Activated CD8-positive, alpha-beta memory T cell treated with anti-CD3 and anti-CD28 coated beads for 4 hours (primary cell): Measurements from ENCODE around the gene APOL1.
A peak's percentile ranks its signal among the peaks of the same experiment; 100 is the strongest.
"Not testable (repeated sequence)": the region's sequence is repeated elsewhere in the genome, so short reads cannot be mapped to it uniquely, and the experiment has no call there.

Experiments used
- DNase-seq, 2 donors: peaks; one replicate each; pipeline ENCODE4 v3.0.0-alpha.2; 2020; ENCODE audit warnings: low read depth in 2 of 2

APOL1 gene

DNA sequence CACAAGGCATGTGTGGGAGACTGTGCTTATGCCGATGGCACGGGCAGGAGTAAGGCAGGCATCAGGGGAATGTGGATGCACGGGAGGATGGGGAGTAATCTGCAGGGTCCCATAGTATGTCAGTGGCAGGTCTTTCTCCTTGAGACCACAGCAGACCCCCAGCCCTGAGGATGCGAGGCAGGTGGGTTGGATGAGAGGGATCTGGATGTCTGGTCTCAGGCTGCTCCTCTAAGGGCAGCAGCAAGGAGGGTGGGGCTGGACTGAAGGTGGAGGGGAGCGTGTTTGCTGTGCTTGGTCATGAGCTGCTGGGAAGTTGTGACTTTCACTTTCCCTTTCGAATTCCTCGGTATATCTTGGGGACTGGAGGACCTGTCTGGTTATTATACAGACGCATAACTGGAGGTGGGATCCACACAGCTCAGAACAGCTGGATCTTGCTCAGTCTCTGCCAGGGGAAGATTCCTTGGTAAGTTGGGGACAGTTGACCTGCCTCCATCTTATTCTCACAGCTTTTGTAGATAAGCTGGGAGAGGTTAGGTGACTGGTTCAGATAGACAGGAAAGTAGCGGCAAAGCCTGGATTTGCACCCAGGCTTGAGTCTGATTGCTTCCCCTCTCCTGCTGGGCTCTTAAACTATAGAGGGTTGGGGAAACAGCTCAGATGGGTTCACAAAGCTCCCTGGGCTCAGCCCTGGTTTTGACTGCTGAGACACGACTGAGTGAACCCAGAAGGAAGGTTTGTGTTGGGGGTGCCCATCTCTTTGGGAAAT is at the start of gene APOL1:
APOL1 (plus strand) TSS at position 380 of the 769 bp plus-strand sequence. CDS start 1,823 bp downstream, outside the sequence.
- peak; percentile 23 to 51 for DNase-seq

GRCh38 chr22:36203441-36203840 is 49.5 kb upstream of the APOL1 start:
- DNase-seq: not testable (repeated sequence)

GRCh38 chr22:36204001-36204631 is 48.8 kb upstream of the APOL1 start:
- no peak for DNase-seq

GRCh38 chr22:36204632-36205015 is 48.3 kb upstream of the APOL1 start:
- DNase-seq: no peak

GRCh38 chr22:36205573-36205972 is 47.4 kb upstream of the APOL1 start:
- not testable (repeated sequence) for DNase-seq

GRCh38 chr22:36206255-36206654 is 46.7 kb upstream of the APOL1 start:
- DNase-seq: no peak

- no peak for DNase-seq
Measured at GRCh38 chr22:36208162-36208765, 44.7 kb upstream of the APOL1 start.

DNA sequence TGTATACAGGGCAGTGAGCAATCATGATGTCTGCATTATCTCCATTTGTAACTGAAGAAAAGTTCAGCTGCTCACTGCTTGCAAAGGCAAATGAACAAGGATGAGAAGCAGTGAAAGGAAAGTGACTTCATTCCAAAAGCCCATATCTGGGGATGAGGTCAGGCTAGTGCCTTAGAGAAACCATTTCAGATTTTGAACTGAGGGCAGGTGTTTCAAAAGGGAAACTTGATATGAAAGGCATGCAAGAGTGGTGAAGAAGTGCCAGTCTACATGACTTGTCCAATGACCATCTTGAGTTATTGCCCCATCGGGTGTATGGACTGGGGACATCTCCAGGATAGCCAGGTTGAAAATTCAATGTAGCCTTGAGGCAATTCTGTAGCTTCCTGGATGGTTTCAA is 44.0 kb upstream of the APOL1 start:
- DNase-seq: no peak

- DNase-seq: not testable (repeated sequence)
Measured at GRCh38 chr22:36209488-36209908, 43.4 kb upstream of the APOL1 start.

DNA sequence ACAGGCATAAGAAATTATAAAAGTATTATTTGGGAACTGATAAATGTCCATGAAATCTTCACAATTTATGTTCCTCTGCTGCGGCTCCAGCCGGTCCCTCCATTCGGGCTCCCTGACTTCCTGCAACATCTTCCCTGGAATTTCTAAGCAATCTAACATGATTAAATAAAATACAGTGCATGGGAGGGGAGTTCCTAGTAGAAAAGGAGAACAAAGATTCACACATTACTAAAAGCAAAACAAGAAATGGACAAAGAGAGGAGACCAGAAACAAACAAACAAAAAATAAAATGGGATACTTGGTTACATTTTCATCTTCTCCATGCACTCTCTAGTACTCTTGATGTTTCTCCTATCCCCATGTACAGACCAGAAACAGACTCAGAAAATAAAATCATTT is 42.7 kb upstream of the APOL1 start:
- DNase-seq: no peak

- no peak for DNase-seq
Measured at GRCh38 chr22:36211237-36211861, 41.6 kb upstream of the APOL1 start.

GRCh38 chr22:36212901-36213300 is 40.0 kb upstream of the APOL1 start:
- no peak for DNase-seq

- no peak for DNase-seq
Measured at GRCh38 chr22:36213586-36213985, 39.3 kb upstream of the APOL1 start.

DNA sequence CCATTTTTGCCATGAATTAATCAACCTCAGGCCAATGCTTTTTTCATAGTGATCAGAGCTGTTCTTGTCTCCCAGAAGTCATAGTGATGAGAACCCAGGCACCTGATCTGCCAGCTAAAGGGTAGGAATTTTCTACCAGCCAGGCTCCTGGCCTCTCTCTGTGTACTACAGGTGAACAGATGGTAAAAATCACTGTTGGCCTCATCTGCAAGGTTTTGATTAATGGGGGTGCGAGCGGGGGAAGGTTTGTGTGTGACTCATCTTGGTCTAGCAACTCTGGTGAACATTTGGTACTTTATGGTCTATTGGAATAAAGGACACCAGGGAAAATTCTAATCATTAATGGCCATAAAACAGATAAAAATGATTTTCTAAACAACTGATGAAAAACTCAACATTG is 37.0 kb upstream of the APOL1 start:
- no peak for DNase-seq

- DNase-seq: no peak
Measured at GRCh38 chr22:36218648-36219193, 34.2 kb upstream of the APOL1 start.

GRCh38 chr22:36220451-36220921 is 32.4 kb upstream of the APOL1 start:
- DNase-seq: no peak

DNA sequence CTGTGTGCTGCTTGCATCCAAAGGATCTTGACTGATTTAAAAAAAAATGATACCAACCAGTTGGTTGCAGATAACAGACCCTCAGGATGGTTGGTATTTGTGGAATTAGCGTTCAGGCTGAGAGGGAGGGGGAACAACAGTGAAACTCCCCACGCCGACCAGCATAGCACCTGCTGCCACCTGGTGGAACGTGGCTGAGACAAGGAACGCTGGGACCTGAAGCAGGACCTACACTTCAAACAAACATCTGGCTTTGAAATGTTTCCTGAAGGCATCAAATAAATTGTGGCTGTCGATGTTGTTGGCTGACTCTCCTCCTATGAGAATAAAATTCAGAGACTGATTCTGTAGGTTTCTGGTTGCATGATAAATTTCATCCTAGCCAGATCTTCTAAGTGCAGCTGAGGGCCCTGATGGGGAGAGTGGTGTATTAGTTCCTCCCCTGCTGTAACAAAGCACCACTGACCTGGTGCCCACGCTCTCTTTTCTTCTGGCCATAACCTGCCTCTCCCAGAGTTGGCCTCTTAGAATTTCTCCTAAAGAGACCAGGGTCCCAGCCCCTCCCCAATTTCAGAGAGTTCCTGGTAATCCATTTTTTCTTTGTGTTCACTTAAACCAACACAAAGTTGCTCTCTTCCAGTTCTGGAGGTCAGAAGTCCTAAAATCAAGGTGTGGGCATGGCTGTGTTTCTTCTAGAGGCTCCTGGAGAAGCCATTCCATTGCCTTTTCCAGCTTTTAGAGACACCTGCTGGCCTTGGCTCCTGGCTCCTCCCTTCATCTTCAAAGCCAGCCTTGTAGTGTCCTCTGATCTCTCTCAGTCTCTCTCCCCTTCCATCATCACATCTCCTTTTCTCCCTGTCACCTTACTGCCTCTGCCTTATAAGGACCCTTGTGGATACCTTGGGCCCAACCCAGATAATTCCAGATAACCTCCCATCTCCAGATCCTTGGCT is 30.9 kb upstream of the APOL1 start:
- peak in 1 of 2 donors; percentile 19 for DNase-seq

- no peak for DNase-seq
Measured at GRCh38 chr22:36222887-36223450, 30.0 kb upstream of the APOL1 start.

DNA sequence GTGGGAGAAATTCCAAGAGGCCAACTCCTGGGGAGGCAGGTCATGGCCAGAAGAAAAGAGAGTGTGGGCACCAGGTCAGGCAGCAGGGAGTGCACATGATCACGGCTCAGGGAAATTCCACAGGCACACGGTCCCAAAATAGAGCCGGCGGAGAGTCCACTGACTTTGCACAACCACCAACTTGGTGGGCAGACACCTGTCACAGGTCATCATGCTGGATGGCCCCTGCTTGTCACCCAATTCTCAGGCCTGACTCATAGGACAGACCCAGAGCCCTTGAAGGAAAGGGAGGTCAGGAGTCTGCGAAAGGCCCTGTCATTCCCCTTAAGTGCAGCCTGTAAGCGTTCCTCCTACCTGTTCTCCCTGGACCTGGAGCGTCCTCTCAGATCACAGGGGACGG is 29.4 kb upstream of the APOL1 start:
- DNase-seq: no peak

GRCh38 chr22:36224245-36224644 is 28.7 kb upstream of the APOL1 start:
- no peak for DNase-seq
